Measurements from ENCODE around the gene CRTAP. TPM values are rescaled to one million over a fixed set of nuclear protein-coding genes. Genes with fewer than 3 reads are reported as not detected.
"Not testable (repeated sequence)": the region's sequence is repeated elsewhere in the genome, so short reads cannot be mapped to it uniquely, and the experiment has no call there.

Gene CRTAP
- total RNA-seq, 1 experiment from 2014 or later = 99.3 TPM

GRCh38 chr3:33104803-33105202 lies 9.0 kb upstream of the CRTAP start:
- DNase-seq (ENCODE audit: low read depth, low spot score) (no peak), ATAC-seq (no peak)
- in situ Hi-C loops (cut with HindIII; ENCODE audit: low pct_unique_long_range_greater_than_20kb, low sequenced_read_pairs) (no loop called here), intact Hi-C loops (cut with micrococcal nuclease; ENCODE audit: unreplicated experiment) (no loop called here)
- no peak for TF ChIP-seq POLR2AphosphoS5 (IDR thresholded peaks at IDR 0.05; ENCODE audit: low read depth, low read length)
- no peak for TF ChIP-seq SIN3A (IDR thresholded peaks at IDR 0.05; ENCODE audit: borderline replicate concordance, insufficient read depth, low read depth, low read length)
- Histone ChIP-seq H3K9me3 (ENCODE audit: control insufficient read depth, insufficient read depth, low read depth, low read length) (no peaks in the 10 kb centered on the region), H3K27ac (ENCODE audit: low read length) (no peak overlapping the region), H3K4me1 (ENCODE audit: control insufficient read depth, insufficient read depth, low read length) (no peaks in the 10 kb centered on the region), H3K36me3 (ENCODE audit: control insufficient read depth, insufficient read depth, low read length) (no peaks in the 10 kb centered on the region), H3K27me3 (ENCODE audit: control insufficient read depth, insufficient read depth, low read length) (no peaks in the 10 kb centered on the region), H3K4me3 (ENCODE audit: low read depth in 2 of 2, low read length in 2 of 2) (no peak overlapping the region)
- ChIA-PET CTCF (no interaction called here), POLR2A (no interaction called here)
- BruUV-seq (replicated peaks) = no TSS peak

GRCh38 chr3:33105341-33105948 lies 8.4 kb upstream of the CRTAP start:
- Histone ChIP-seq H3K27me3 (ENCODE audit: control insufficient read depth, insufficient read depth, low read length) (no peaks in the 10 kb centered on the region), H3K9me3 (ENCODE audit: control insufficient read depth, insufficient read depth, low read depth, low read length) (no peaks in the 10 kb centered on the region), H3K4me1 (ENCODE audit: control insufficient read depth, insufficient read depth, low read length) (no peaks in the 10 kb centered on the region), H3K36me3 (ENCODE audit: control insufficient read depth, insufficient read depth, low read length) (no peaks in the 10 kb centered on the region), H3K27ac (ENCODE audit: low read length) (no peak overlapping the region), H3K4me3 (ENCODE audit: low read depth in 2 of 2, low read length in 2 of 2) (no peak overlapping the region)
- POLR2A ChIA-PET = no interaction called here
- TF ChIP-seq POLR2AphosphoS5 (IDR thresholded peaks at IDR 0.05; ENCODE audit: low read depth, low read length) = no peak
- TF ChIP-seq, protein P1, sequence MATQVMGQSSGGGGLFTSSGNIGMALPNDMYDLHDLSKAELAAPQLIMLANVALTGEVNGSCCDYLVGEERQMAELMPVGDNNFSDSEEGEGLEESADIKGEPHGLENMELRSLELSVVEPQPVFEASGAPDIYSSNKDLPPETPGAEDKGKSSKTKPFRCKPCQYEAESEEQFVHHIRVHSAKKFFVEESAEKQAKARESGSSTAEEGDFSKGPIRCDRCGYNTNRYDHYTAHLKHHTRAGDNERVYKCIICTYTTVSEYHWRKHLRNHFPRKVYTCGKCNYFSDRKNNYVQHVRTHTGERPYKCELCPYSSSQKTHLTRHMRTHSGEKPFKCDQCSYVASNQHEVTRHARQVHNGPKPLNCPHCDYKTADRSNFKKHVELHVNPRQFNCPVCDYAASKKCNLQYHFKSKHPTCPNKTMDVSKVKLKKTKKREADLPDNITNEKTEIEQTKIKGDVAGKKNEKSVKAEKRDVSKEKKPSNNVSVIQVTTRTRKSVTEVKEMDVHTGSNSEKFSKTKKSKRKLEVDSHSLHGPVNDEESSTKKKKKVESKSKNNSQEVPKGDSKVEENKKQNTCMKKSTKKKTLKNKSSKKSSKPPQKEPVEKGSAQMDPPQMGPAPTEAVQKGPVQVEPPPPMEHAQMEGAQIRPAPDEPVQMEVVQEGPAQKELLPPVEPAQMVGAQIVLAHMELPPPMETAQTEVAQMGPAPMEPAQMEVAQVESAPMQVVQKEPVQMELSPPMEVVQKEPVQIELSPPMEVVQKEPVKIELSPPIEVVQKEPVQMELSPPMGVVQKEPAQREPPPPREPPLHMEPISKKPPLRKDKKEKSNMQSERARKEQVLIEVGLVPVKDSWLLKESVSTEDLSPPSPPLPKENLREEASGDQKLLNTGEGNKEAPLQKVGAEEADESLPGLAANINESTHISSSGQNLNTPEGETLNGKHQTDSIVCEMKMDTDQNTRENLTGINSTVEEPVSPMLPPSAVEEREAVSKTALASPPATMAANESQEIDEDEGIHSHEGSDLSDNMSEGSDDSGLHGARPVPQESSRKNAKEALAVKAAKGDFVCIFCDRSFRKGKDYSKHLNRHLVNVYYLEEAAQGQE (IDR thresholded peaks at IDR 0.05; ENCODE audit: insufficient read depth in 1 of 2, low read depth in 2 of 2, low read length in 1 of 2) = no peak
- no peak for TF ChIP-seq CTCF (IDR thresholded peaks at IDR 0.05)
- TF ChIP-seq TCF7L2 (IDR thresholded peaks at IDR 0.05; ENCODE audit: low read depth, low read length) = no peak
- no peak for TF ChIP-seq SIN3A (IDR thresholded peaks at IDR 0.05; ENCODE audit: borderline replicate concordance, insufficient read depth, low read depth, low read length)
- DNase-seq (ENCODE audit: low read depth, low spot score) (no peak), ATAC-seq (no peak; the same call in 1 of the 2 replicates)
- intact Hi-C loops (cut with micrococcal nuclease; ENCODE audit: unreplicated experiment) (no loop called here), in situ Hi-C loops (cut with HindIII; ENCODE audit: low pct_unique_long_range_greater_than_20kb, low sequenced_read_pairs) (no loop called here)
- BruUV-seq (replicated peaks) = no TSS peak
- CTCF ChIA-PET = no interaction called here

DNA sequence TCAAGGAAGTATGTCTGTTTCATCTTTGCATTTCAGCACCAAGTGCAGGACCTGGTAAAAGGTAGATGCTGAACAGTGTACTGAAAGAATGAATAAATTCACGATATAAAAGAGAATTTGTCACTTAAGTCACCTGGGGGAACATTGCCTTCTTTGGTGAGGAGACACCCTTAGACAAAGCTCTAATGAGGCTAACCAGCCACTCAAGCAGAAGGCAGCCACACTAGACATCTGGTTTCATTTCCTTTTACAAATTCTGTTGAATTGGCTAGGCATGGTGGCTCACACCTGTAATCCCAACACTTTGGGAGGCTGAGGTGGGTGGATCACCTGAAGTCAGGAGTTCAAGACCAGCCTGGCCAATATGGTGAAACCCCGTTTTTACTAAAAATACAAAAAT lies 7.0 kb upstream of the CRTAP start:
- CTCF ChIA-PET; H3K4me3 ChIP-seq (ENCODE audit: low read depth in 2 of 2, low read length in 2 of 2); BruUV-seq (replicated peaks); H3K9me3 ChIP-seq (ENCODE audit: control insufficient read depth, insufficient read depth, low read depth, low read length); H3K27me3 ChIP-seq (ENCODE audit: control insufficient read depth, insufficient read depth, low read length); H3K36me3 ChIP-seq (ENCODE audit: control insufficient read depth, insufficient read depth, low read length); in situ Hi-C loops (cut with HindIII; ENCODE audit: low pct_unique_long_range_greater_than_20kb, low sequenced_read_pairs); POLR2A ChIA-PET; H3K4me1 ChIP-seq (ENCODE audit: control insufficient read depth, insufficient read depth, low read length); intact Hi-C loops (cut with micrococcal nuclease; ENCODE audit: unreplicated experiment); H3K27ac ChIP-seq (ENCODE audit: low read length); DNase-seq (ENCODE audit: low read depth, low spot score); ATAC-seq: not testable (repeated sequence)
